Keratinocyte (primary cell): ENCODE results near the gene XIRP2.

Source experiments
- CTCF ChIP-seq, 3 experiments: IDR thresholded peaks in 1 of 3; conservative IDR thresholded peaks in 1 of 3; optimal IDR thresholded peaks in 1 of 3; 2 replicates in 2 of 3; 3 replicates in 1 of 3; pipeline versions ENCODE3 to v1.5.1; 2011; ENCODE audit warnings: low read length in 3 of 3, mild to moderate bottlenecking in 3 of 3, moderate library complexity in 2 of 3, control low read depth in 1 of 3, inconsistent platforms in 1 of 3; ENCODE audit not compliant: insufficient read depth in 2 of 3; ENCODE audit errors: extremely low read depth in 1 of 3
- EZH2 ChIP-seq: IDR thresholded peaks from one replicate; pipeline ENCODE4 v1.6.1; 2012; ENCODE audit warnings: inconsistent platforms, mild to moderate bottlenecking, low read length, moderate library complexity

DNA sequence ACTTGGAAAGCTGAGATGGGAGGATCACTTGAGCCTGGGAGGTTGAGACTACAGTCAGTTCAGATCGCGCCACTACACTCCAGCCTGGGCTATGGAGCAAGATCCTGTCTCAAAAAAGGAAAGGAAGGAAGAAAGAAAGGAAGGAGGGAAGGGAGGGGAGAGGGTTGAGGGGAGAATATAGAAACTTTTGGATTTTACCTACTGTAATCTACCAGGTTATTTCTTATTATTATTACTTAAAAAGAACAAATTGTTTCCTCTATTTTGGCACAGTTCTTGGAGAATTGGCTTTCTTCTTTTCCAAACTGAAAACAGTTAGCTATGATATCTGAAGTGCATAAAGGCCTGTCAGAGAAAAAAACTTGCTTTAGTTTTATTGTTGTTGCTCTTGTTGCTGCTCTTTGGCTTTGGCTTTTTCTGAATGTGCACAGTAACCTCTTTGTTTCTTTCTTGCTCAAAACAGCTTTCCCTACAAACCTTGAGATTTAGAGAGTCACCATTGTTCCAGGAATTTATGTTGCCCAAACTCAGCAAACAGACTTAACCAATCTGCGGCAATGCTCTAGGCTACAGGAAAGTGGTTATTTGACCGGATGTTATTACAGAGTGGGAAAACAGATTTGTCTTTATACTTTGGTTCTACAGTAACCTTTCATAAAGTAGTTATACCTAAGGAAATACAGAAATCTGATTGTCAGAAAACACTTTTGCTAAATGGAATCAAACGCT is 214.9 kb downstream of the XIRP2 start:
- TF ChIP-seq CTCF (optimal IDR thresholded peaks at IDR 0.05 in 1 of 3, IDR thresholded peaks at IDR 0.05 in 1 of 3, conservative IDR thresholded peaks at IDR 0.05 in 1 of 3; ENCODE audit: extremely low read depth in 1 of 3, insufficient read depth in 2 of 3, low read length in 3 of 3) (no peak), EZH2 (no peak)
